Measurements from ENCODE around the gene MAGED2.

DNA sequence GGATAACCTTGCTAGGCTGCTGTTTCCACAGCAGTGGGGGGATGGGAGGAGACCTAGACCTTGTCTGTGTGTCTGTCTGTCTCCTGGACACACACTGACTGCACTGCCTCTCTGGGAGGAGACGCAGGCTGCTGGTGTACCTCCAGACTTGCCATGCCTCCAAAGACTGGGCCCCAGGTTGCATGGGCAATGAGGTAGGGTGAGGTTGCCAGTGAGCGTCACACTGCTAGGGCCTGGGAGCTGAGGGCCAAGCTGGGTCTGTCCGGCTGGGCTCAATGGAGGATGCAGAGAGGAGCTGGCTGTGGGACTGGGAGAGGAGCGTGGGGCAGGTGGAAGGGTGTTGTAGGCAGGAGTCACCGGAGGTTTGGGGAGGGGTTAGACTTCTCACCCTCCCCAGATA is 16.6 kb downstream of the MAGED2 start:
- TF ChIP-seq POLR2AphosphoS5 (IDR thresholded peaks at IDR 0.05; ENCODE audit: borderline replicate concordance, low read depth, low read length) (no peak), EZH2 (IDR thresholded peaks at IDR 0.05) (no peak), FOXP2 (optimal IDR thresholded peaks at IDR 0.05; ENCODE audit: control extremely low read depth, extremely low read length, insufficient read depth) (no peak)
